B cell (primary cell): ENCODE data around the gene OSBPL1A. TPM values are rescaled to one million over a fixed set of nuclear protein-coding genes. Genes with fewer than 3 reads are reported as not detected.

ENCODE experiments used
- ATAC-seq: fragments of 200-7000 bp; cut with Tn5 transposase; one replicate; pipeline ENCODE4 v1.10.0; 2021; ENCODE audit warnings: low read depth, mild to moderate bottlenecking, moderate number of reproducible peaks, moderate library complexity
- CTCF ChIA-PET: fragments of 350-600 bp; sonication (Branson Sonifier 250); formaldehyde crosslinking; loops from one replicate; lab custom pipeline; 2021; ENCODE audit warnings: antibody characterized with exemption, inconsistent platforms; lab: Charles Lee
- POLR2A ChIA-PET: fragments of 350-600 bp; sonication (Branson Sonifier 250); formaldehyde crosslinking; loops from one replicate; lab custom pipeline; 2021; ENCODE audit warnings: antibody characterized with exemption; lab: Charles Lee
- DNase-seq: peaks from one replicate; pipeline ENCODE4 v3.0.0; 2013
- H2AFZ ChIP-seq: 2 replicates; pipeline ENCODE4 v1.6.1; 2012; ENCODE audit warnings: mild to moderate bottlenecking, low read depth, low read length; ENCODE audit not compliant: insufficient read depth, poor library complexity, severe bottlenecking
- H3K27ac ChIP-seq, 2 donors: 1 replicate in 1 of 2; 2 replicates in 1 of 2; pipeline ENCODE4 v1.5.1; 2012 to 2013; ENCODE audit warnings: low read length in 2 of 2, mild to moderate bottlenecking in 2 of 2, moderate library complexity in 1 of 2
- H3K27me3 ChIP-seq, 4 experiments: fragments of 200-600 bp in 1 of 4; sonication (generic) in 1 of 4; replicated peaks in 1 of 4; 1 replicate in 2 of 4; 2 replicates in 2 of 4; pipeline versions ENCODE4 v1.6.1 to v1.7.0; 2013 to 2016; ENCODE audit warnings: low read length in 3 of 4, mild to moderate bottlenecking in 2 of 4, mixed read lengths in 1 of 4, moderate library complexity in 1 of 4; ENCODE audit not compliant: insufficient read depth in 4 of 4, control insufficient read depth in 3 of 4; ENCODE audit errors: control extremely low read depth in 1 of 4
- H3K36me3 ChIP-seq, 2 experiments: replicated peaks in 1 of 2; 1 replicate in 1 of 2; 2 replicates in 1 of 2; pipeline versions ENCODE4 v1.6.1 to v1.7.1; 2013; ENCODE audit warnings: low read length in 1 of 2; ENCODE audit not compliant: insufficient read depth in 2 of 2, control insufficient read depth in 1 of 2; ENCODE audit errors: control extremely low read depth in 1 of 2, extremely low read depth in 1 of 2
- H3K4me1 ChIP-seq, 2 donors: fragments of 200-600 bp in 1 of 2; sonication (generic) in 1 of 2; 1 replicate in 1 of 2; 2 replicates in 1 of 2; pipeline versions ENCODE4 v1.5.1 to v1.6.1; 2013 to 2017; ENCODE audit warnings: low read length in 2 of 2; ENCODE audit not compliant: control insufficient read depth in 2 of 2, insufficient read depth in 2 of 2
- H3K4me2 ChIP-seq: replicated peaks from 2 replicates; pipeline ENCODE3; 2012; ENCODE audit warnings: mild to moderate bottlenecking, low read depth, low read length; ENCODE audit not compliant: poor library complexity, severe bottlenecking
- H3K4me3 ChIP-seq, 5 experiments: fragments of 200-600 bp in 1 of 5; sonication (generic) in 1 of 5; 1 replicate in 3 of 5; 2 replicates in 2 of 5; pipeline versions ENCODE4 v1.5.1 to v1.7.0; 2011 to 2016; ENCODE audit warnings: low read length in 4 of 5, mild to moderate bottlenecking in 4 of 5, low read depth in 2 of 5, control low read depth in 1 of 5, moderate library complexity in 1 of 5; ENCODE audit not compliant: insufficient read depth in 1 of 5; ENCODE audit errors: control extremely low read depth in 1 of 5, extremely low read depth in 1 of 5
- H3K79me2 ChIP-seq: fragments of 200-600 bp; sonication (generic); one replicate; pipeline ENCODE4 v1.6.0; 2016; ENCODE audit warnings: low read length; ENCODE audit not compliant: control insufficient read depth, insufficient read depth
- H3K9ac ChIP-seq: fragments of 200-600 bp; sonication (generic); 2 replicates; pipeline ENCODE4 v1.6.1; 2017; ENCODE audit warnings: mild to moderate bottlenecking, low read length, moderate library complexity
- H3K9me3 ChIP-seq, 3 donors: one replicate each; pipeline versions ENCODE4 v1.6.1 to v1.7.1; 2013; ENCODE audit warnings: low read length in 2 of 3; ENCODE audit not compliant: control insufficient read depth in 2 of 3, insufficient read depth in 1 of 3; ENCODE audit errors: control extremely low read depth in 1 of 3
- H4K20me1 ChIP-seq: 2 replicates; pipeline ENCODE4 v1.6.0; 2012; ENCODE audit warnings: mild to moderate bottlenecking, low read length; ENCODE audit not compliant: insufficient read depth, control insufficient read depth, poor library complexity, severe bottlenecking
- H3K27ac Mint-ChIP-seq: one replicate; pipeline ENCODE4 v1.8.0; 2021; ENCODE audit warnings: mixed read lengths
- H3K27me3 Mint-ChIP-seq: one replicate; pipeline ENCODE4 v1.8.0; 2021; ENCODE audit warnings: mixed read lengths
- H3K4me1 Mint-ChIP-seq: one replicate; pipeline ENCODE4 v1.8.0; 2021; ENCODE audit warnings: mixed read lengths
- H3K4me3 Mint-ChIP-seq: one replicate; pipeline ENCODE4 v1.8.0; 2021; ENCODE audit warnings: mixed read lengths
- H3K9me3 Mint-ChIP-seq: one replicate; pipeline ENCODE4 v1.8.0; 2022; ENCODE audit warnings: mixed read lengths; ENCODE audit not compliant: insufficient read depth
- EZH2 ChIP-seq: IDR thresholded peaks from 2 replicates; pipeline ENCODE4 v1.6.1; 2012; ENCODE audit warnings: borderline replicate concordance, low read depth, mild to moderate bottlenecking, moderate library complexity, low read length; ENCODE audit not compliant: insufficient read depth, poor library complexity, severe bottlenecking
- WGBS: methylation state at CpG from one replicate; pipeline ENCODE4 v1.1.5; 2013; ENCODE audit warnings: missing lambda C conversion rate; ENCODE audit not compliant: insufficient coverage; 5-methylcytosine and 5-hydroxymethylcytosine counted together
- intact Hi-C: fragments of 100-400 bp; cut with micrococcal nuclease; formaldehyde crosslinking; loops from one replicate; pipeline ENCODE4 v1.10.0; 2022
- polyA plus RNA-seq: library from polyadenylated mRNA; depleted of rRNA; stranded (reverse); fragments of >200 nt; gene quantifications from 2 replicates; pipeline ENCODE4 v1.2.3, GENCODE V29; 2012
- total RNA-seq, 2 donors: library from RNA; stranded (reverse); fragments of 120-200 nt in 1 of 2; gene quantifications; 1 replicate in 1 of 2; 2 replicates in 1 of 2; pipeline versions ENCODE4 v1.2.3 to v1.2.4, GENCODE V29; 2013 to 2022
- TF ChIP-seq, protein P1 (sequence below): fragments of 200-600 bp; IDR thresholded peaks from one replicate; pipeline ENCODE4 v1.8.0; 2022; ENCODE audit warnings: antibody characterized with exemption, mild to moderate bottlenecking

Gene OSBPL1A
- total and polyA plus RNA-seq, 2 donors (not counting 1 experiment from before 2014, with no cell fraction given): 0.57 to 0.86 TPM

DNA sequence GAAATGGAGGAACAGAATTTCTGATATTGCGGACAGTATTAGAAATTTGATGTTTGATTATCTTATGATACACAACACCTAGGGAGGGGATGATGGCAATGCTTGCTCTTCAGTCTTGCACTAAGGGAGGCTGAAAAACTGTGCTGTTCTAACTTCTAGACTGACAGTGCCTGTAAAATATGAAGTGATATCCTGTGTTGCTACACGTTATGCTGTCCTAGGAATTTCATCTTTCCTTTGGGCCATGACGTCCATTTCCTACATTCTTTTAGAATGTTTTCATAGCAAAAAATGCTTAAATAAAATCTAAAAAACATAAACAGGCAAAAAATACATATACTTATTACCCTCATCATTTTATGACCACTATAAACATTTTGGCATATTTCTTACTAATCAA, 55.3 kb downstream of the OSBPL1A start:
- Histone ChIP-seq H3K27me3 (no peaks in the 10 kb centered on the region), H3K4me2 (no peak overlapping the region), H2AFZ (no peak overlapping the region), H3K9ac (no peak overlapping the region), H3K27ac (no peak overlapping the region), H3K36me3 (no peaks in the 10 kb centered on the region), H3K4me3 (no peak overlapping the region), H3K9me3 (no peaks in the 10 kb centered on the region), H3K4me1 (no peaks in the 10 kb centered on the region), H3K79me2 (no peaks in the 10 kb centered on the region), H4K20me1 (no peaks in the 10 kb centered on the region)
- no peak for TF ChIP-seq EZH2
- TF ChIP-seq, protein P1, sequence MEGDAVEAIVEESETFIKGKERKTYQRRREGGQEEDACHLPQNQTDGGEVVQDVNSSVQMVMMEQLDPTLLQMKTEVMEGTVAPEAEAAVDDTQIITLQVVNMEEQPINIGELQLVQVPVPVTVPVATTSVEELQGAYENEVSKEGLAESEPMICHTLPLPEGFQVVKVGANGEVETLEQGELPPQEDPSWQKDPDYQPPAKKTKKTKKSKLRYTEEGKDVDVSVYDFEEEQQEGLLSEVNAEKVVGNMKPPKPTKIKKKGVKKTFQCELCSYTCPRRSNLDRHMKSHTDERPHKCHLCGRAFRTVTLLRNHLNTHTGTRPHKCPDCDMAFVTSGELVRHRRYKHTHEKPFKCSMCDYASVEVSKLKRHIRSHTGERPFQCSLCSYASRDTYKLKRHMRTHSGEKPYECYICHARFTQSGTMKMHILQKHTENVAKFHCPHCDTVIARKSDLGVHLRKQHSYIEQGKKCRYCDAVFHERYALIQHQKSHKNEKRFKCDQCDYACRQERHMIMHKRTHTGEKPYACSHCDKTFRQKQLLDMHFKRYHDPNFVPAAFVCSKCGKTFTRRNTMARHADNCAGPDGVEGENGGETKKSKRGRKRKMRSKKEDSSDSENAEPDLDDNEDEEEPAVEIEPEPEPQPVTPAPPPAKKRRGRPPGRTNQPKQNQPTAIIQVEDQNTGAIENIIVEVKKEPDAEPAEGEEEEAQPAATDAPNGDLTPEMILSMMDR: no peak
- no peaks in the 10 kb centered on the region for H3K4me1 Mint-ChIP-seq
- no CpG with 5 or more reads among the region's 3 CpGs for WGBS
- intact Hi-C loops: no loop called here
- H3K9me3 Mint-ChIP-seq: no peaks in the 10 kb centered on the region
- peaks cover 7% of the 10 kb centered on the region for H3K27me3 Mint-ChIP-seq
- no peak for DNase-seq
- CTCF ChIA-PET: no interaction called here
- POLR2A ChIA-PET: no interaction called here
- H3K4me3 Mint-ChIP-seq: no peak overlapping the region
- ATAC-seq: no peak
- H3K27ac Mint-ChIP-seq: no peak overlapping the region

DNA sequence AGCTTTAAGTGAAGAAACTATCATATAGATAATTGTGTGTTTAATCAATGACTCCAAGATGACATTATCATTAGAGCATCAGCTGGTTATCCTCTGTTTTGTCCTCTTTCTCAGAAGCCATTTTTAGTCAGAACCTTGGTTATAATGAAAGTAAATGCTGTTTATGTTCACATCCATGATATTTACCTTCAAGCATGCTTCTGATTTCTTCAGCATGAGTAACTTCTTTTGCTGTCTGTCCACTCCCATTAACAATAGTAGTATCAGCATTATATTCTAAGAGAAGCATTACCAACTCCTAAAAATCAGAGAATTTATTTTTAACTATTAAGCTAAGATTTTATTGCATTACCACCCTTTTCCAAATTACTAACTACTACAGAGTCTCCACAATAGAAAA, 56.3 kb downstream of the OSBPL1A start:
- Histone ChIP-seq H3K36me3 (no peaks in the 10 kb centered on the region), H3K27me3 (no peaks in the 10 kb centered on the region), H3K4me1 (no peaks in the 10 kb centered on the region), H3K9me3 (no peaks in the 10 kb centered on the region), H3K79me2 (no peaks in the 10 kb centered on the region), H4K20me1 (no peaks in the 10 kb centered on the region), H3K4me3 (no peak overlapping the region), H3K9ac (no peak overlapping the region), H2AFZ (no peak overlapping the region), H3K27ac (no peak overlapping the region), H3K4me2 (no peak overlapping the region)
- ChIA-PET CTCF (no interaction called here), POLR2A (no interaction called here)
- H3K9me3 Mint-ChIP-seq: no peaks in the 10 kb centered on the region
- TF ChIP-seq, protein P1: no peak
- no peak for TF ChIP-seq EZH2
- H3K4me1 Mint-ChIP-seq: no peaks in the 10 kb centered on the region
- no peak overlapping the region for H3K4me3 Mint-ChIP-seq
- ATAC-seq: no peak
- DNase-seq: no peak
- H3K27me3 Mint-ChIP-seq: peaks cover 7% of the 10 kb centered on the region
- intact Hi-C loops: no loop called here
- no peak overlapping the region for H3K27ac Mint-ChIP-seq
